GM13977 (cell line): ENCODE results near the gene KLHL29.

ENCODE experiments used
- DNase-seq: peaks from one replicate; pipeline ENCODE4 v3.0.0; 2012; ENCODE audit warnings: low spot score
- CTCF ChIP-seq: IDR thresholded peaks from 2 replicates; pipeline ENCODE4 v1.5.1; 2012; ENCODE audit warnings: mild to moderate bottlenecking, control low read depth; ENCODE audit not compliant: insufficient read depth; ENCODE audit errors: extremely low read depth, missing control alignments
- in situ Hi-C: fragments of 300-500 bp; cut with MboI; formaldehyde crosslinking; loops from one replicate; pipeline ENCODE4 v1.12.0; 2022; ENCODE audit warnings: low sequenced_read_pairs, low pct_unique_long_range_greater_than_20kb, mixed read lengths, inconsistent platforms; ENCODE audit not compliant: unreplicated experiment

The KLHL29 gene

DNA sequence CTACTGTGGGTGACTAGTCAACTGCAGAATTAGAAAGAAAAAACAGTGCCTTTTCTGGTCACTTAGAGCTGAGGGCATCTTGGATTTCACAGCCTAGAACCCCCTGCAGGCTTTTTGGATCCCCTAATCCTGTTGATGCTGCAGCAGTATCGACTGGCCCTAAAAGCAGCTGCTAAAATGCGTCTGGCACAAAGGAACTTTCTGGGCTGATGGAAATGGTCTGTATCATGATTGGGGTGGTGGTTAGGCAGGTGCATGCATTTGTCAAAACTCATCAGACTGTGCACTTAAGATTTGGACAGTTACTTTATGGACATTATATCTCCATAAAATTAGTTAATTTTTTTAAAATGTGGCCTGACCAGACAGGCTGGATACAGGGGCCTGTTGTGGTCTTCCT lies 149.8 kb downstream of the KLHL29 start:
- DNase-seq: no peak
- TF ChIP-seq CTCF: no peak
- in situ Hi-C loops: no loop called here

DNA sequence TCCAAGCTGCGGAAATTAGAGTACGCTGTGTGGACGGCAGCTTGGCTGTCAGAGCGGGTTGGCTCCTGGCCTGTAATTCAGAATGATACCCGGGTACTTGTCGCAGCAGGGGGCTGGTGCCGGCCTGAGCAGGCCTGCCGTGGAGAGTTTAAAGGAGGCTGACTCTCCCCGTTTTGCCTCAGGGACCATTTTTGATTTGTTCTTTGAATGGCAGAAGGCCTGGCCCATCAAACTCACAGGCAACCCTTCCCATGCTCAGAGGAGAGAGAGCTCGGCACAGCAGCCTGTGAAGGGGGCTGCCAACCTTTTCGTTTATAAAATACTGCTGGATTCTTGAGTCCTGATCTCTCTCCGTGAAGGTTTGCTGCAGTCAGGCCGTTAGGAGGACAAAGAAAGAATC lies 151.3 kb downstream of the KLHL29 start:
- no peak for DNase-seq
- no peak for TF ChIP-seq CTCF
- in situ Hi-C loops: no loop called here

DNA sequence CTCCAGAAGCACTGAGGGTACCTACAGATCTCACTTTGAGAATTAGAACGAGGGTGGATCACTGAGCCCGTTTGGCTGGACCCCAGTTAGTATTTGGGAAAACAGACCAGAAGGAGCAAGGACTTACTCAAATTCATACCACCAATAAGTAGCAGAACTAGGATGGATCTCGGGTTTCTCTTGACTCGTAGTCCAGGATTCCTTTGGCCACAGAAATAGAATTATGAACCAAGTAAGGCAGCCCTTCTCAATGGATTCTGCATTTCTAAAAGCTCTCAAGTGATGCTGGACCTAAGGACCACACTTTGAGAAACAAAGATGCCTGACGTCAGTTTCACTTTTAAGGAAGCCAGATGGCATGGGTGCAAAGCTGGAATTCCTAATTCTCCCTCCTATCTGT lies 153.0 kb downstream of the KLHL29 start:
- in situ Hi-C loops: no loop called here
- no peak for TF ChIP-seq CTCF
- DNase-seq: no peak

DNA sequence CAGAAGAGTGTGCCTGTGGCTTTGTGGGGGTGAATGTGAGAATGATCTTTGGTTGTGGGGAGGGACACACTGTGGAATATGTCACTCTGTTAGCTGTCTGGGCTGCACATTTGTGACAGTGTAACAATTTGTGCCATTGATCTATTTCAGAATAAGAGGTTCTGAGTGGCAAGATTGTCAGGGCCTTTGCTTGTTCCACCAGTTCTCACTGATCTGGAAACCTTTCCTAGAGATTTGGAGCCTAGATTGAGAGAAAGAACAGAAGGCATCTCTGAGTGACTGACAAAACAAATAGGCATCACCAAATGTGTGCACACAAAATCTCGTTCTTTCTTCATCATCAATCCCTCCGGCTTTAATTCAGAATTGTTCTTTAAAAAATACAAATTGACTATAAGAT lies 153.6 kb downstream of the KLHL29 start:
- no peak for TF ChIP-seq CTCF
- DNase-seq: no peak
- in situ Hi-C loops: no loop called here

DNA sequence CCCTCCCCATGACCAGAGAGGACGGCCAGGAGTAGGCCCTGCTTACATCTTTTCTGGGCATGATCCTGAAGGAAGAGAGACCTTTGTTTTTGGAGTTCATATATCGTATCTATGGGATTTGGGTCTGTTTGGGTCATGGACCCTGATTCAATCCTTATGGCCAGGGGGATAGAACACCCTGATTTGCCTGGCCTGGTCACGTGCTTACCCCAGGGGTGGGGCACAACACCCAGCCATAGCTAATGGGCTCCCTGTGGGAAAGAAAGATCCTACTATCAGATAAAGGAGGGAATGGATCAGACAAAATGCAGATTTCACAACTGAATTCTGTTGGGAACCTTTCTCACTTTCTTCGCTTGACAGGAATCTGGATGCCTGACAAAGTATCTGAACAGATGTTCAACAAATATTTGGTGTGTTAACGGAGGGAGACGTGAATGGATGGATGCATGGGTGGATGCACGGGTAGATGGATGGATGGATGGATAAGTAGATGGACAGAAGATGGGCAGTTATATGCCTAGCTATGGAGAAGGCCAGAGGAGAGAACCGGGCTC lies 155.9 kb downstream of the KLHL29 start:
- in situ Hi-C loops: no loop called here
- DNase-seq: no peak
- no peak for TF ChIP-seq CTCF

GRCh38 chr2:23541503-23542229 lies 156.7 kb downstream of the KLHL29 start:
- in situ Hi-C loops: no loop called here
- DNase-seq: no peak
- no peak for TF ChIP-seq CTCF
